H1 (cell line): ENCODE measurements around the gene ROPN1. TPM values are rescaled to one million over a fixed set of nuclear protein-coding genes. Genes with fewer than 3 reads are reported as not detected.

Experiments
- CTCF ChIA-PET: fragments of 300-600 bp; sonication (Branson Sonifier 250); formaldehyde crosslinking; loops from one replicate; lab custom pipeline; 2021; ENCODE audit not compliant: partially characterized antibody; lab: Charles Lee
- POLR2A ChIA-PET: fragments of 300-600 bp; sonication (Branson Sonifier 250); formaldehyde crosslinking; loops from one replicate; lab custom pipeline; 2021; ENCODE audit warnings: inconsistent platforms; ENCODE audit not compliant: partially characterized antibody; lab: Charles Lee
- DNase-seq, 2 experiments: peaks; one replicate each; pipeline versions ENCODE4 v3.0.0 to v3.0.0-alpha.2; 2010 to 2022; ENCODE audit warnings: low spot score in 2 of 2, low read depth in 1 of 2, mixed read lengths in 1 of 2
- FAIRE-seq: peaks from 2 replicates; lab custom pipeline; 2011; peaks lifted over from hg19 to GRCh38; lab: Jason Lieb, UNC
- H2AFZ ChIP-seq: 2 replicates; pipeline ENCODE4 v1.8.1; 2012; ENCODE audit warnings: low read length, inconsistent platforms
- H2AK5ac ChIP-seq: 2 replicates; pipeline ENCODE4 v1.6.1; 2013; ENCODE audit warnings: low read depth, low read length
- H2BK120ac ChIP-seq: replicated peaks from 2 replicates; pipeline ENCODE3; 2013; ENCODE audit warnings: low read depth, low read length, inconsistent platforms
- H2BK12ac ChIP-seq: 2 replicates; pipeline ENCODE4 v1.6.1; 2013; ENCODE audit warnings: low read depth, low read length
- H2BK15ac ChIP-seq: 2 replicates; pipeline ENCODE4 v1.6.1; 2013; ENCODE audit warnings: low read length
- H2BK20ac ChIP-seq: 2 replicates; pipeline ENCODE4 v1.6.1; 2013; ENCODE audit warnings: low read length
- H2BK5ac ChIP-seq: 2 replicates; pipeline ENCODE4 v1.6.1; 2013; ENCODE audit warnings: low read depth, low read length
- H3K14ac ChIP-seq: 2 replicates; pipeline ENCODE4 v1.6.1; 2013; ENCODE audit warnings: inconsistent platforms; ENCODE audit not compliant: insufficient read length
- H3K18ac ChIP-seq: 2 replicates; pipeline ENCODE4 v1.6.1; 2013; ENCODE audit warnings: low read length; ENCODE audit errors: extremely low read depth
- H3K23ac ChIP-seq: 2 replicates; pipeline ENCODE4 v1.6.1; 2013; ENCODE audit warnings: inconsistent platforms; ENCODE audit not compliant: insufficient read length
- H3K23me2 ChIP-seq: 2 replicates; pipeline ENCODE4 v1.6.1; 2013; ENCODE audit warnings: low read depth, low read length
- H3K27ac ChIP-seq: 2 replicates; pipeline ENCODE4 v1.6.1; 2011; ENCODE audit warnings: low read depth, low read length, inconsistent platforms
- H3K27me3 ChIP-seq, 4 experiments: replicated peaks in 1 of 4; 1 replicate in 1 of 4; 2 replicates in 3 of 4; pipeline versions ENCODE4 v1.6.1 to v1.8.1; 2011 to 2013; ENCODE audit warnings: low read length in 3 of 4, mild to moderate bottlenecking in 3 of 4, inconsistent platforms in 2 of 4, mixed read lengths in 2 of 4, moderate library complexity in 1 of 4; ENCODE audit not compliant: control insufficient read depth in 3 of 4, insufficient read depth in 3 of 4; ENCODE audit errors: extremely low read depth in 1 of 4
- H3K36me3 ChIP-seq, 4 experiments: 2 replicates each; pipeline versions ENCODE4 v1.6.1 to v1.8.1; 2011 to 2013; ENCODE audit warnings: mild to moderate bottlenecking in 4 of 4, low read length in 3 of 4, moderate library complexity in 2 of 4, control low read depth in 1 of 4, inconsistent platforms in 1 of 4; ENCODE audit not compliant: insufficient read depth in 4 of 4, control insufficient read depth in 2 of 4
- H3K4ac ChIP-seq: replicated peaks from 2 replicates; pipeline ENCODE3; 2013; ENCODE audit warnings: low read length, low read depth, mixed read lengths, inconsistent platforms; ENCODE audit not compliant: insufficient read length
- H3K4me1 ChIP-seq, 4 experiments: replicated peaks in 1 of 4; 1 replicate in 1 of 4; 2 replicates in 3 of 4; pipeline versions ENCODE4 v1.6.1 to v1.8.1; 2011 to 2013; ENCODE audit warnings: low read length in 3 of 4, inconsistent platforms in 2 of 4, mixed read lengths in 1 of 4; ENCODE audit not compliant: insufficient read depth in 4 of 4, control insufficient read depth in 3 of 4
- H3K4me2 ChIP-seq, 2 experiments: 2 replicates each; pipeline versions ENCODE4 v1.6.1 to v1.8.1; 2011 to 2013; ENCODE audit warnings: low read depth in 2 of 2, low read length in 2 of 2, control low read depth in 1 of 2, inconsistent platforms in 1 of 2, mild to moderate bottlenecking in 1 of 2; ENCODE audit not compliant: insufficient read depth in 1 of 2
- H3K4me3 ChIP-seq, 4 experiments: fragments of 200-600, 300-600 bp in 1 of 4; sonication (generic), shearing (Covaris generic), sonication (Bioruptor Twin) in 1 of 4; 2 replicates each; pipeline versions ENCODE4 v1.5.1 to v1.8.1; 2011 to 2016; ENCODE audit warnings: low read length in 4 of 4, low read depth in 3 of 4, control low read depth in 2 of 4, inconsistent platforms in 2 of 4, mild to moderate bottlenecking in 2 of 4, mixed read lengths in 1 of 4, moderate library complexity in 1 of 4; ENCODE audit not compliant: insufficient read depth in 2 of 4; ENCODE audit errors: extremely low read depth in 1 of 4
- H3K56ac ChIP-seq: replicated peaks from 2 replicates; pipeline ENCODE3; 2013; ENCODE audit warnings: low read depth, mild to moderate bottlenecking, mixed read lengths, low read length, inconsistent platforms; ENCODE audit not compliant: insufficient read length
- H3K79me1 ChIP-seq: 2 replicates; pipeline ENCODE4 v1.6.1; 2013; ENCODE audit warnings: low read depth, low read length, control low read depth
- H3K79me2 ChIP-seq, 2 experiments: 2 replicates each; pipeline versions ENCODE4 v1.6.1 to v1.8.1; 2012 to 2013; ENCODE audit warnings: low read length in 2 of 2, mild to moderate bottlenecking in 2 of 2, inconsistent platforms in 1 of 2; ENCODE audit not compliant: insufficient read depth in 2 of 2, control insufficient read depth in 1 of 2
- H3K9ac ChIP-seq, 4 experiments: replicated peaks in 1 of 4; 1 replicate in 1 of 4; 2 replicates in 3 of 4; pipeline versions ENCODE4 v1.6.1 to v1.8.1; 2011 to 2013; ENCODE audit warnings: low read depth in 3 of 4, low read length in 3 of 4, control low read depth in 2 of 4, mild to moderate bottlenecking in 2 of 4, moderate library complexity in 2 of 4, inconsistent platforms in 1 of 4; ENCODE audit errors: extremely low read depth in 1 of 4
- H3K9me3 ChIP-seq, 2 experiments: 2 replicates each; pipeline versions ENCODE4 v1.6.1 to v1.8.1; 2012 to 2013; ENCODE audit warnings: mild to moderate bottlenecking in 2 of 2, moderate library complexity in 2 of 2, control low read depth in 1 of 2, inconsistent platforms in 1 of 2, low read depth in 1 of 2, low read length in 1 of 2, mixed read lengths in 1 of 2; ENCODE audit not compliant: insufficient read depth in 2 of 2
- H4K20me1 ChIP-seq, 2 experiments: replicated peaks in 1 of 2; 2 replicates each; pipeline versions ENCODE3 to v1.8.1; 2011 to 2013; ENCODE audit warnings: inconsistent platforms in 2 of 2, low read length in 2 of 2, mild to moderate bottlenecking in 1 of 2; ENCODE audit not compliant: insufficient read depth in 2 of 2, control insufficient read depth in 1 of 2
- H4K5ac ChIP-seq: 2 replicates; pipeline ENCODE4 v1.6.1; 2013; ENCODE audit warnings: low read length, low read depth, mixed read lengths, inconsistent platforms; ENCODE audit not compliant: insufficient read length
- H4K8ac ChIP-seq: 2 replicates; pipeline ENCODE4 v1.8.0; 2013; ENCODE audit warnings: mild to moderate bottlenecking, moderate library complexity, low read length, inconsistent platforms; ENCODE audit not compliant: insufficient read depth; ENCODE audit errors: extremely low read depth
- H4K91ac ChIP-seq: replicated peaks from 2 replicates; pipeline ENCODE3; 2013; ENCODE audit warnings: low read length, mixed read lengths, inconsistent platforms; ENCODE audit not compliant: insufficient read length
- CBX8 ChIP-seq: fragments of 300-800, 300-1000 bp; sonication (generic); IDR thresholded peaks from 2 replicates; pipeline ENCODE4 v1.7.1; 2016; ENCODE audit warnings: low read depth, low read length, borderline replicate concordance
- WGBS, 2 experiments: shearing (Covaris generic) in 1 of 2; methylation state at CpG; one replicate each; pipeline versions ENCODE4 v1.1.6 to v1.1.7; 2013 to 2015; ENCODE audit warnings: low lambda C conversion rate in 2 of 2, mixed read lengths in 2 of 2, inconsistent platforms in 1 of 2, low coverage in 1 of 2, missing lambda C conversion rate in 1 of 2; ENCODE audit not compliant: insufficient replicate concordance in 2 of 2, insufficient coverage in 1 of 2, insufficient read length in 1 of 2; ENCODE audit errors: extremely low coverage in 1 of 2, missing lambda C conversion rate in 1 of 2; 5-methylcytosine and 5-hydroxymethylcytosine counted together
- polyA plus RNA-seq, 7 experiments: library from polyadenylated mRNA; depleted of rRNA in 3 of 7; stranded (reverse) in 5 of 7; unstranded in 2 of 7; fragments of >200 nt in 5 of 7; fragments of 200-250 nt in 2 of 7; gene quantifications; 1 replicate in 5 of 7; 2 replicates in 1 of 7; 4 replicates in 1 of 7; pipeline versions ENCODE4 v1.2.1 to v1.2.3, GENCODE V29; 2011 to 2013; ENCODE audit warnings: missing spikeins in 2 of 7, mixed read lengths in 2 of 7
- total RNA-seq: library from RNA; stranded (reverse); fragmentation: NEBNext Ultra II Directional; extraction: Animal tissue kit (Norgen Biotek cat#: 25700); gene quantifications from 2 replicates; pipeline ENCODE4 v1.2.1, GENCODE V29; 2021

Gene ROPN1
- total and polyA plus RNA-seq, 2 of the 8 experiments (the other 6 are each of a cell fraction or from before 2014, with no cell fraction given): 0.03 TPM; not detected in 1

DNA sequence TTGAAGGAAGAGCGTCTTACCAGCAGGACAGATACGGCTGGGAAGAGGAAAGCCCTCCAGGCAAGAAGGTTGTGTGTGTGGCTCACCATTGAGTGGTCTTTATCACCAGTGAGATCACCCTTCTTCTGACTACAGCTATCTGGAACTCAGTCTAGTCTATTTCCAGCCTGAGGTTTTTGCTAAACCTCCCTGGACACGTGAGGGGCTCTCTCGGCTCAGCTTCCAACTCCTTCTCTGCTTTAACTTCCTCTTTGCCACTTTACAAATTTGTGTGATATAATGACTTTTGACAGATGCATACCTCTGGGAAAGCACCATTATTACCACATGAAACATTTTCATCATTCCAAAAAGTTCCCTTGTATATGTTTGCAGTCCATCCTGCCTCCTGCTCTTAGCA, 15.3 kb upstream of the ROPN1 start:
- Histone ChIP-seq H3K9ac (no peak overlapping the region), H3K23ac (no peak overlapping the region), H4K8ac (no peak overlapping the region), H3K9me3 (no peaks in the 10 kb centered on the region), H3K36me3 (no peaks in the 10 kb centered on the region), H2AK5ac (no peak overlapping the region), H2BK5ac (no peak overlapping the region), H3K18ac (no peak overlapping the region), H2BK120ac (no peak overlapping the region), H3K14ac (no peak overlapping the region), H4K91ac (no peak overlapping the region), H4K5ac (no peak overlapping the region), H3K4me1 (no peaks in the 10 kb centered on the region), H3K4ac (no peak overlapping the region), H3K27ac (no peak overlapping the region), H3K27me3 (no peaks in the 10 kb centered on the region), H2BK15ac (no peak overlapping the region), H3K4me2 (no peak overlapping the region), H2BK12ac (no peak overlapping the region), H4K20me1 (no peaks in the 10 kb centered on the region), H3K4me3 (no peak overlapping the region), H2BK20ac (no peak overlapping the region), H3K79me2 (no peaks in the 10 kb centered on the region), H3K23me2 (no peaks in the 10 kb centered on the region), H3K56ac (no peak overlapping the region), H3K79me1 (no peaks in the 10 kb centered on the region), H2AFZ (no peak overlapping the region)
- ChIA-PET CTCF (interaction anchor here (1.7 kb wide), 1 partner anchor 9 kb away, joined by 6 read pairs; no protein-coding TSS in a partner anchor), POLR2A (no interaction called here)
- no peak for FAIRE-seq
- 98% methylated on average over 4 of the region's 4 CpGs; no CpG with 5 or more reads in 1 of the 2 experiments for WGBS, 2 experiments
- no peak for DNase-seq
- no peak for TF ChIP-seq CBX8
